CD8-positive, alpha-beta memory T cell (primary cell): ENCODE results near the gene C17orf67. TPM values are rescaled to one million over a fixed set of nuclear protein-coding genes. Genes with fewer than 3 reads are reported as not detected.

ENCODE experiments used
- CTCF ChIA-PET: fragments of 350-600 bp; sonication (Branson Sonifier 250); formaldehyde crosslinking; loops from one replicate; lab custom pipeline; 2021; ENCODE audit warnings: antibody characterized with exemption; lab: Charles Lee
- POLR2A ChIA-PET: fragments of 350-600 bp; sonication (Branson Sonifier 250); formaldehyde crosslinking; loops from one replicate; lab custom pipeline; 2021; ENCODE audit warnings: antibody characterized with exemption; lab: Charles Lee
- DNase-seq, 5 donors: peaks; one replicate each; pipeline versions ENCODE4 v3.0.0 to v3.0.0-alpha.2; 2020 to 2022; ENCODE audit warnings: mixed read lengths in 1 of 5
- H3K27ac ChIP-seq: one replicate; pipeline ENCODE4 v1.7.0; 2013; ENCODE audit warnings: low read depth, mild to moderate bottlenecking, low read length, moderate library complexity
- H3K27me3 ChIP-seq: 2 replicates; pipeline ENCODE4 v1.7.0; 2013; ENCODE audit warnings: low read length, mild to moderate bottlenecking; ENCODE audit not compliant: insufficient read depth, poor library complexity, severe bottlenecking
- H3K36me3 ChIP-seq: 2 replicates; pipeline ENCODE4 v1.7.0; 2013; ENCODE audit warnings: mild to moderate bottlenecking, low read length, moderate library complexity; ENCODE audit not compliant: insufficient read depth
- H3K4me1 ChIP-seq: 2 replicates; pipeline ENCODE4 v1.7.0; 2013; ENCODE audit warnings: mild to moderate bottlenecking, low read length, moderate library complexity; ENCODE audit not compliant: insufficient read depth
- H3K4me3 ChIP-seq: 2 replicates; pipeline ENCODE4 v1.7.0; 2013; ENCODE audit warnings: mild to moderate bottlenecking, low read length
- H3K9me3 ChIP-seq: 2 replicates; pipeline ENCODE4 v1.7.0; 2013; ENCODE audit warnings: mild to moderate bottlenecking, low read length
- H3K27ac Mint-ChIP-seq, 8 donors: one replicate each; pipeline ENCODE4 v1.8.0; 2020 to 2021; ENCODE audit warnings: mixed read lengths in 8 of 8, mild to moderate bottlenecking in 6 of 8, inconsistent platforms in 3 of 8, moderate library complexity in 3 of 8
- H3K27me3 Mint-ChIP-seq, 2 donors: one replicate each; pipeline ENCODE4 v1.8.0; 2020 to 2021; ENCODE audit warnings: mixed read lengths in 2 of 2, mild to moderate bottlenecking in 1 of 2, moderate library complexity in 1 of 2
- H3K36me3 Mint-ChIP-seq, 3 donors: one replicate each; pipeline ENCODE4 v1.8.0; 2020 to 2021; ENCODE audit warnings: mixed read lengths in 3 of 3, inconsistent platforms in 1 of 3, mild to moderate bottlenecking in 1 of 3
- H3K4me1 Mint-ChIP-seq, 3 donors: one replicate each; pipeline ENCODE4 v1.8.0; 2020 to 2021; ENCODE audit warnings: mixed read lengths in 3 of 3, inconsistent platforms in 1 of 3, mild to moderate bottlenecking in 1 of 3
- H3K4me3 Mint-ChIP-seq, 7 donors: one replicate each; pipeline ENCODE4 v1.8.0; 2020 to 2021; ENCODE audit warnings: mixed read lengths in 7 of 7, mild to moderate bottlenecking in 6 of 7, moderate library complexity in 4 of 7, inconsistent platforms in 2 of 7
- H3K9me3 Mint-ChIP-seq, 5 donors: one replicate each; pipeline ENCODE4 v1.8.0; 2020 to 2022; ENCODE audit warnings: mixed read lengths in 5 of 5, mild to moderate bottlenecking in 3 of 5, moderate library complexity in 2 of 5, inconsistent platforms in 1 of 5
- polyA plus RNA-seq: library from polyadenylated mRNA; unstranded; fragments of 300-500 nt; fragmentation: Illumina TruSeq; gene quantifications from one replicate; pipeline ENCODE4 v1.2.3, GENCODE V29; 2021
- total RNA-seq, 2 experiments: library from RNA; stranded (reverse); gene quantifications; one replicate each; pipeline ENCODE4 v1.2.3, GENCODE V29; 2021

The C17orf67 gene
- total RNA-seq, result 1 to 10 TPM; 3.2 to 4.6 TPM
- polyA plus RNA-seq, result 2.5 TPM

- peak; percentile 98 to 100 (median 98) for DNase-seq
- Mint-ChIP-seq H3K27me3 (no peaks in the 10 kb centered on the region), H3K4me3 (peak within 1 kb of the TSS; percentile 95 to 100 (median 96)), H3K36me3 (peaks cover 0 to 49% (median 8%) of the 10 kb centered on the region in 3 donors), H3K27ac (peak within 1 kb of the TSS; percentile 91 to 98 (median 94)), H3K4me1 (peaks cover 51 to 71% (median 67%) of the 10 kb centered on the region in 3 donors), H3K9me3 (no peaks in the 10 kb centered on the region)
- Histone ChIP-seq H3K4me1 (peaks cover 53% of the 10 kb centered on the region), H3K27me3 (no peaks in the 10 kb centered on the region), H3K9me3 (no peaks in the 10 kb centered on the region), H3K27ac (peak within 1 kb of the TSS; percentile 80), H3K4me3 (peak within 1 kb of the TSS; percentile 84), H3K36me3 (peaks cover 4% of the 10 kb centered on the region)
- CTCF ChIA-PET, result interaction anchor here (1.3 to 7.7 kb wide), 3 partner anchors 14 to 54 kb away, joined by 3 to 42 read pairs (median 7); no protein-coding TSS in a partner anchor
- POLR2A ChIA-PET, result interaction anchor here (0.8 to 3.9 kb wide), 9 partner anchors 8 to 1685 kb away, joined by 3 to 27 read pairs (median 5); partner anchors contain the start of genes AKAP1 and TRIM25
Observed at GRCh38 chr17:56833809-56834379, at the start of gene C17orf67, which contains the start of gene DGKE. TSS of gene C17orf67 (minus strand) at chr17:56833920. CDS start at chr17:56815810, 18,110 bp downstream. TSS of gene DGKE (plus strand) at chr17:56834151. CDS start at chr17:56834796, 645 bp downstream.

DNA sequence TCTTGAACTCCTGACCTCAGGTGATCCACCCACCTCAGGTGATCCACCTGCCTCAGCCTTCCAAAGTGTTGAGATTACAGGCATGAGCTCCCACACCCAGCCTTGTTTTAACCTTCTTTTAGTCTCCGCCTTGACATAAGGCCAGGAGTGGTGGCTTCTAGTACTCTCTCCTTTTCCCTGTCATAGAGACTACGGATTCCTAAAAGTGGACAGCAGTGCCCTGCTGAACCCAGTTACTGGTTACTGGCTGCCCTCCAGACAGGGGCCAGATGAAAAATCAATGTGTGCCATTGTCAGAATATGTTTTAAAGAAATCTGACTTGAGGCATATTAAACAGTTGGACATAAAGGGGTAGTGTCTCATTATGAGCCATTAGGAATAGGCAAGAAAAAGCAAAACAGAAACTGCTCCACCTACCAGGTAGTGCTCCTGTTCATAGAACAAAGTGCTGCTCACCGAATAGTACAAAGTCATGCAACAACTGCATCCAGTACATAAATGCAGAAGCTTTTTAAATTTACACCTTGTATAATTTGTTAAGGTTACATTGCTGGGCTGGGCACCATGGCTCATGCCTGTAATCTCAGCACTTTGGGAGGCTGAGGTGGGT, 48.1 kb upstream of the C17orf67 start:
- Histone ChIP-seq H3K9me3 (no peaks in the 10 kb centered on the region), H3K27ac (no peak overlapping the region), H3K27me3 (no peaks in the 10 kb centered on the region), H3K4me1 (no peaks in the 10 kb centered on the region), H3K4me3 (no peak overlapping the region), H3K36me3 (no peaks in the 10 kb centered on the region)
- H3K36me3 Mint-ChIP-seq, result peaks cover 2 to 9% (median 7%) of the 10 kb centered on the region in 3 donors
- peaks cover 0 to 2% of the 10 kb centered on the region in 2 donors for H3K27me3 Mint-ChIP-seq
- H3K4me1 Mint-ChIP-seq, result no peaks in the 10 kb centered on the region
- POLR2A ChIA-PET, result no interaction called here
- no peak overlapping the region for H3K27ac Mint-ChIP-seq
- no peak for DNase-seq
- CTCF ChIA-PET, result no interaction called here
- no peaks in the 10 kb centered on the region for H3K9me3 Mint-ChIP-seq
- no peak overlapping the region for H3K4me3 Mint-ChIP-seq

- H3K4me1 ChIP-seq, result no peaks in the 10 kb centered on the region
- ChIA-PET CTCF (no interaction called here), POLR2A (no interaction called here)
- Mint-ChIP-seq H3K4me3 (no peak overlapping the region), H3K27me3 (peaks cover 3 to 7% of the 10 kb centered on the region in 2 donors), H3K4me1 (no peaks in the 10 kb centered on the region), H3K27ac (no peak overlapping the region), H3K9me3 (no peaks in the 10 kb centered on the region), H3K36me3 (peaks cover 0 to 4% (median 2%) of the 10 kb centered on the region in 3 donors)
- H3K36me3 ChIP-seq, result no peaks in the 10 kb centered on the region
- no peaks in the 10 kb centered on the region for H3K27me3 ChIP-seq
- DNase-seq, result no peak
- H3K4me3 ChIP-seq, result no peak overlapping the region
- no peak overlapping the region for H3K27ac ChIP-seq
- H3K9me3 ChIP-seq, result no peaks in the 10 kb centered on the region
Observed at GRCh38 chr17:56880571-56880970, 46.9 kb upstream of the C17orf67 start.

DNA sequence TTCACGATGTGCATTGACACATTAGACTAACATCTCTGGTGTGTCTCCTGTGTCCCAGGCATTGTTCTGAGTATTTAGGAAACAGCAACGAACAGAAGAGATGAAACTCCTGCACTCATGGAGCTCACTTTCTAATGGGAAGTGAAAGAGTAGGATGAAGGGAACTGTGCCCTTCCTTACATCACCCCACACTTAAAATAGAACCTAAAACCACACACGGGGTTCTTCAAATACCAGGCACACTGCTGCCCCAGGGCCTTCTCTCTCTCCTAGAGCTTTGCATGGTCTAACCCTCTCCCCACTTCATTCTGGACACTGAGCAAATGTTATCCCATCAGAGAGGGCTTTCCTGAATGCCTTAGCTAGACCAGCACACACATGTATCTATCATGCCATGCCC, 46.4 kb upstream of the C17orf67 start:
- Histone ChIP-seq H3K27ac (no peak overlapping the region), H3K9me3 (no peaks in the 10 kb centered on the region), H3K4me1 (no peaks in the 10 kb centered on the region), H3K4me3 (no peak overlapping the region), H3K36me3 (no peaks in the 10 kb centered on the region), H3K27me3 (no peaks in the 10 kb centered on the region)
- H3K27me3 Mint-ChIP-seq, result peaks cover 3 to 7% of the 10 kb centered on the region in 2 donors
- H3K4me3 Mint-ChIP-seq, result no peak overlapping the region
- H3K4me1 Mint-ChIP-seq, result no peaks in the 10 kb centered on the region
- H3K36me3 Mint-ChIP-seq, result peaks cover 0 to 4% (median 0%) of the 10 kb centered on the region in 3 donors
- no peaks in the 10 kb centered on the region for H3K9me3 Mint-ChIP-seq
- CTCF ChIA-PET, result no interaction called here
- POLR2A ChIA-PET, result no interaction called here
- no peak overlapping the region for H3K27ac Mint-ChIP-seq
- DNase-seq, result no peak

DNA sequence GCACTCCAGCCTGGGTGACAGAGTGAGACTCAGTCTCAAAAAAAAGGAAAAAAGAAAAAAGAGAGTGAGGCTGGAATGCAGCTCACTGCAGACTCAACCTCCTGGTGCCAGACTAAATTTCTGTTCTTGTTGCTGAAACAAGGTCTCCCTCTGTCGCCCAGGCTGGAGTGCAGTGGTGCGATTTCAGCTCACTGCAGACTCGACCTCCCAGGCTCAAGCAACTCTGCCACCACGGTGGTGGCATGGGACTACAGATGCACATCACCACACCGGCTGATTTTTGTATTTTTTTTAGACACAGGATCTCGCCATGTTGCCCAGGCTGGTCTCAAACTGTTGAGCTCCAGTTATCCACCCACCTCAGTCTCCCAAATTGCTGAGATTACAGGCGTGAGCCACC, 45.6 kb upstream of the C17orf67 start:
- Histone ChIP-seq H3K27ac (no peak overlapping the region), H3K9me3 (no peaks in the 10 kb centered on the region), H3K27me3 (no peaks in the 10 kb centered on the region), H3K4me1 (no peaks in the 10 kb centered on the region), H3K36me3 (no peaks in the 10 kb centered on the region), H3K4me3 (no peak overlapping the region)
- H3K36me3 Mint-ChIP-seq, result peaks cover 0 to 4% (median 0%) of the 10 kb centered on the region in 3 donors
- no peak overlapping the region for H3K4me3 Mint-ChIP-seq
- H3K27ac Mint-ChIP-seq, result no peak overlapping the region
- ChIA-PET CTCF (no interaction called here), POLR2A (no interaction called here)
- no peak for DNase-seq
- no peaks in the 10 kb centered on the region for H3K9me3 Mint-ChIP-seq
- H3K4me1 Mint-ChIP-seq, result no peaks in the 10 kb centered on the region
- H3K27me3 Mint-ChIP-seq, result peaks cover 6 to 7% of the 10 kb centered on the region in 2 donors

GRCh38 chr17:56876766-56877179, 43.1 kb upstream of the C17orf67 start:
- Mint-ChIP-seq H3K4me3 (no peak overlapping the region), H3K4me1 (no peaks in the 10 kb centered on the region), H3K9me3 (no peaks in the 10 kb centered on the region), H3K27me3 (peaks cover 9% of the 10 kb centered on the region in 2 donors), H3K36me3 (peaks cover 0 to 4% (median 0%) of the 10 kb centered on the region in 3 donors), H3K27ac (no peak overlapping the region)
- no peaks in the 10 kb centered on the region for H3K27me3 ChIP-seq
- H3K9me3 ChIP-seq, result no peaks in the 10 kb centered on the region
- H3K36me3 ChIP-seq, result no peaks in the 10 kb centered on the region
- CTCF ChIA-PET, result no interaction called here
- no peak overlapping the region for H3K4me3 ChIP-seq
- POLR2A ChIA-PET, result no interaction called here
- H3K27ac ChIP-seq, result peak overlapping the region; percentile 31
- H3K4me1 ChIP-seq, result no peaks in the 10 kb centered on the region
- DNase-seq, result no peak

- Histone ChIP-seq H3K4me1 (no peaks in the 10 kb centered on the region), H3K27me3 (no peaks in the 10 kb centered on the region), H3K36me3 (no peaks in the 10 kb centered on the region), H3K27ac (no peak overlapping the region), H3K4me3 (no peak overlapping the region), H3K9me3 (no peaks in the 10 kb centered on the region)
- peak overlapping the region in 1 of 8 donors; percentile 21 for H3K27ac Mint-ChIP-seq
- H3K27me3 Mint-ChIP-seq, result peaks cover 2 to 6% of the 10 kb centered on the region in 2 donors
- peaks cover 0 to 17% (median 5%) of the 10 kb centered on the region in 3 donors for H3K36me3 Mint-ChIP-seq
- CTCF ChIA-PET, result interaction anchor here (1.4 kb wide), 1 partner anchor 10 kb away, joined by 3 read pairs; no protein-coding TSS in a partner anchor
- no peak overlapping the region for H3K4me3 Mint-ChIP-seq
- no peaks in the 10 kb centered on the region for H3K9me3 Mint-ChIP-seq
- peaks cover 0 to 4% (median 3%) of the 10 kb centered on the region in 3 donors for H3K4me1 Mint-ChIP-seq
- DNase-seq, result no peak
- POLR2A ChIA-PET, result no interaction called here
Observed at GRCh38 chr17:56870081-56870651, 36.4 kb upstream of the C17orf67 start.

DNA sequence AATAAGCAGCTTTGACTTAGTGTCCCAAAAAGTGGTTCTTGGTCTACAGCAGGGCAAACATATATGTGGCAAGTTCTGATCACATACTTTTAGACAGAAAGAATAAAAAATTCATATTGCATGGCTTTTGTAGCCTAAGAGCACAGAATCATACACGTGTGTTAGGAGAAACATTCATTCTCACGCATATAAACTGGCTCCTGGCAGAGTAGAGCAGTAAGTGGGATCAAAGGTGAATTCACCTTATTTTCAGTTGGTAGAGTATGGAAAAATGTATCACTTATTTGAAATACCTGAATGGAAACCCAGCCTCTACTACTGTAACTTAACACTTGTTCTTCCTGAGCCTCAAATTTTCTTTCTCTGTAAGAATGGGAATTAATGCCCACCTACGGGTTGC, 35.0 kb upstream of the C17orf67 start:
- Histone ChIP-seq H3K36me3 (peaks cover 4% of the 10 kb centered on the region), H3K4me3 (no peak overlapping the region), H3K9me3 (no peaks in the 10 kb centered on the region), H3K4me1 (no peaks in the 10 kb centered on the region), H3K27ac (no peak overlapping the region), H3K27me3 (no peaks in the 10 kb centered on the region)
- POLR2A ChIA-PET, result no interaction called here
- H3K4me3 Mint-ChIP-seq, result no peak overlapping the region
- peaks cover 0 to 4% (median 3%) of the 10 kb centered on the region in 3 donors for H3K4me1 Mint-ChIP-seq
- H3K27ac Mint-ChIP-seq, result no peak overlapping the region
- H3K36me3 Mint-ChIP-seq, result peaks cover 0 to 28% (median 5%) of the 10 kb centered on the region in 3 donors
- H3K9me3 Mint-ChIP-seq, result no peaks in the 10 kb centered on the region
- CTCF ChIA-PET, result interaction anchor here (1.2 kb wide), 1 partner anchor 49 kb away, joined by 3 read pairs; no protein-coding TSS in a partner anchor
- H3K27me3 Mint-ChIP-seq, result peaks cover 2% of the 10 kb centered on the region in 2 donors
- no peak for DNase-seq
